Liver (tissue), 9 donors: Measurements from ENCODE around the gene ELK1. TPM values are rescaled to one million over a fixed set of nuclear protein-coding genes. Genes with fewer than 3 reads are reported as not detected.
A peak's percentile ranks its signal among the peaks of the same experiment; 100 is the strongest.

Source experiments
- DNase-seq: peaks from one replicate; pipeline ENCODE4 v3.0.0-alpha.2; 2017; ENCODE audit warnings: low spot score
- H3K27ac ChIP-seq, 2 donors: one replicate each; pipeline ENCODE4 v1.7.0; 2013; ENCODE audit warnings: inconsistent platforms in 2 of 2, low read length in 2 of 2, control low read depth in 1 of 2, low read depth in 1 of 2, mild to moderate bottlenecking in 1 of 2
- H3K27me3 ChIP-seq, 4 donors: one replicate each; pipeline versions ENCODE4 v1.6.1 to v1.7.0; 2013; ENCODE audit warnings: low read length in 3 of 4, inconsistent platforms in 1 of 4, mild to moderate bottlenecking in 1 of 4, moderate library complexity in 1 of 4; ENCODE audit not compliant: control insufficient read depth in 4 of 4, insufficient read depth in 4 of 4
- H3K36me3 ChIP-seq, 4 donors: one replicate each; pipeline versions ENCODE4 v1.6.1 to v1.7.0; 2013; ENCODE audit warnings: low read length in 3 of 4, mild to moderate bottlenecking in 3 of 4, low read depth in 1 of 4, moderate library complexity in 1 of 4; ENCODE audit not compliant: control insufficient read depth in 4 of 4, insufficient read depth in 3 of 4
- H3K4me1 ChIP-seq, 4 donors: one replicate each; pipeline versions ENCODE4 v1.6.1 to v1.7.0; 2013; ENCODE audit warnings: low read length in 3 of 4, mild to moderate bottlenecking in 3 of 4, moderate library complexity in 1 of 4; ENCODE audit not compliant: control insufficient read depth in 4 of 4, insufficient read depth in 4 of 4
- H3K4me3 ChIP-seq, 3 donors: one replicate each; pipeline versions ENCODE4 v1.6.1 to v1.7.0; 2013; ENCODE audit warnings: low read length in 3 of 3, control low read depth in 1 of 3, low read depth in 1 of 3, mild to moderate bottlenecking in 1 of 3
- H3K9ac ChIP-seq, 2 donors: one replicate each; pipeline ENCODE4 v1.7.0; 2013; ENCODE audit warnings: low read length in 2 of 2, mild to moderate bottlenecking in 2 of 2, moderate library complexity in 2 of 2, control low read depth in 1 of 2, low read depth in 1 of 2
- H3K9me3 ChIP-seq, 4 donors: one replicate each; pipeline versions ENCODE4 v1.6.1 to v1.7.0; 2013; ENCODE audit warnings: low read length in 3 of 4; ENCODE audit not compliant: control insufficient read depth in 4 of 4
- EGR1 ChIP-seq, 2 donors: IDR thresholded peaks; 2 replicates each; pipeline ENCODE4 v1.6.1; 2016 to 2018; ENCODE audit warnings: antibody characterized with exemption in 2 of 2, low read depth in 2 of 2
- FOXA1 ChIP-seq: IDR thresholded peaks from 2 replicates; pipeline ENCODE4 v1.6.1; 2016; ENCODE audit warnings: antibody characterized with exemption
- FOXA2 ChIP-seq: IDR thresholded peaks from 2 replicates; pipeline ENCODE4 v1.6.1; 2016; ENCODE audit warnings: antibody characterized with exemption
- GABPA ChIP-seq, 2 donors: IDR thresholded peaks in 1 of 2; conservative IDR thresholded peaks in 1 of 2; 2 replicates each; pipeline ENCODE4 v1.6.1; 2016; ENCODE audit warnings: antibody characterized with exemption in 2 of 2, mild to moderate bottlenecking in 1 of 2, moderate library complexity in 1 of 2
- HNF4A ChIP-seq, 2 donors: conservative IDR thresholded peaks; 2 replicates each; pipeline ENCODE4 v1.6.1; 2016; ENCODE audit warnings: antibody characterized with exemption in 2 of 2, mild to moderate bottlenecking in 2 of 2
- HNF4G ChIP-seq: IDR thresholded peaks from 2 replicates; pipeline ENCODE4 v1.6.1; 2016; ENCODE audit warnings: antibody characterized with exemption
- JUND ChIP-seq, 2 donors: IDR thresholded peaks; 2 replicates each; pipeline ENCODE4 v1.6.1; 2016; ENCODE audit warnings: antibody characterized with exemption in 2 of 2
- NR2F2 ChIP-seq: IDR thresholded peaks from 2 replicates; pipeline ENCODE4 v1.6.1; 2016; ENCODE audit warnings: antibody characterized with exemption
- RAD21 ChIP-seq, 2 donors: IDR thresholded peaks; 2 replicates each; pipeline ENCODE4 v1.6.1; 2016; ENCODE audit warnings: antibody characterized with exemption in 2 of 2, mild to moderate bottlenecking in 2 of 2
- RXRA ChIP-seq, 2 donors: IDR thresholded peaks; 2 replicates each; pipeline ENCODE4 v1.6.1; 2017 to 2018; ENCODE audit warnings: antibody characterized with exemption in 2 of 2, mild to moderate bottlenecking in 1 of 2
- SP1 ChIP-seq: IDR thresholded peaks from 2 replicates; pipeline ENCODE4 v1.6.1; 2018; ENCODE audit warnings: antibody characterized with exemption, mild to moderate bottlenecking
- TAF1 ChIP-seq: conservative IDR thresholded peaks from 2 replicates; pipeline ENCODE4 v1.6.1; 2016; ENCODE audit warnings: antibody characterized with exemption, mild to moderate bottlenecking
- YY1 ChIP-seq: IDR thresholded peaks from 2 replicates; pipeline ENCODE4 v1.6.1; 2016; ENCODE audit warnings: antibody characterized with exemption, mild to moderate bottlenecking
- WGBS: extraction: QIAGEN DNeasy Blood & Tissue Kit; methylation state at CpG from one replicate; pipeline ENCODE4 v1.1.7; 2013; 5-methylcytosine and 5-hydroxymethylcytosine counted together
- polyA plus RNA-seq, 2 donors: library from polyadenylated mRNA; stranded (reverse) in 1 of 2; unstranded in 1 of 2; fragments of 200-250 nt in 1 of 2; fragments of >200 nt in 1 of 2; fragmentation: Nextera tagmentation in 1 of 2; extraction: Ambion mirVana in 1 of 2; gene quantifications; one replicate each; pipeline versions ENCODE4 v1.2.1 to v1.2.3, GENCODE V29; 2013 to 2015
- total RNA-seq, 2 donors: library from RNA; depleted of rRNA; stranded (reverse); fragments of >200 nt; gene quantifications; one replicate each; pipeline ENCODE4 v1.2.3, GENCODE V29; 2014
- TF ChIP-seq, protein P1 (sequence below): IDR thresholded peaks from 2 replicates; pipeline ENCODE4 v1.6.1; 2016; ENCODE audit warnings: antibody characterized with exemption, mild to moderate bottlenecking
- TF ChIP-seq, protein P2 (sequence below): IDR thresholded peaks from 2 replicates; pipeline ENCODE4 v1.6.1; 2016; ENCODE audit warnings: antibody characterized with exemption
- TF ChIP-seq, protein P3 (sequence below): fragments of 150-350 bp; IDR thresholded peaks from 2 replicates; pipeline ENCODE4 v1.5.1; 2017; ENCODE audit warnings: improper control_type of control experiment, low read depth, low read length; ENCODE audit not compliant: missing input control
- TF ChIP-seq, protein P4 (sequence below): IDR thresholded peaks from 2 replicates; pipeline ENCODE4 v1.6.1; 2016; ENCODE audit warnings: antibody characterized with exemption
- TF ChIP-seq, protein P5 (sequence below): IDR thresholded peaks from 2 replicates; pipeline ENCODE4 v1.6.1; 2016; ENCODE audit warnings: antibody characterized with exemption
- donor health status: healthy.
- donor health status: healthy.
- donor health status: healthy.
- donor health status: healthy.
- donor health status: healthy.

The ELK1 gene
- total and polyA plus RNA-seq, 4 donors, result 6.2 to 20.2 (median 11.6) TPM

DNA sequence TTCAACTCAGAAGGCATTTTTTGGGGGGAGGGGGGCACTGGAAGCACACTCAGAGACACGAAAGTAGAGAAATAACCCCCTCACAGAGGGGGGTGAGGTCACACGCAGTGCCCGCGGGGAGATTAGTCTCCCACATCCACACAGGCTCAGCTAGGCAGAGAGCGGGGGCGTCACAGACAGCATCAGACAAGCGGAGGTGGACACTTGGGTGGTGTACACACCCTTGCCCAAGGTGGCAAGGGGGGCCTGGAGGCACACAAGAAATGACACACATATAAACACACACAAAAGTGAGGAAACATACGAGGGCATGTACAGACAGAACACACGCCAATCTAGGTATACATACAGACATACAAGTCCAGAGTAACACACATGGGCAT lies 30.1 kb downstream of the ELK1 start (continued):
- TF ChIP-seq, protein P1, sequence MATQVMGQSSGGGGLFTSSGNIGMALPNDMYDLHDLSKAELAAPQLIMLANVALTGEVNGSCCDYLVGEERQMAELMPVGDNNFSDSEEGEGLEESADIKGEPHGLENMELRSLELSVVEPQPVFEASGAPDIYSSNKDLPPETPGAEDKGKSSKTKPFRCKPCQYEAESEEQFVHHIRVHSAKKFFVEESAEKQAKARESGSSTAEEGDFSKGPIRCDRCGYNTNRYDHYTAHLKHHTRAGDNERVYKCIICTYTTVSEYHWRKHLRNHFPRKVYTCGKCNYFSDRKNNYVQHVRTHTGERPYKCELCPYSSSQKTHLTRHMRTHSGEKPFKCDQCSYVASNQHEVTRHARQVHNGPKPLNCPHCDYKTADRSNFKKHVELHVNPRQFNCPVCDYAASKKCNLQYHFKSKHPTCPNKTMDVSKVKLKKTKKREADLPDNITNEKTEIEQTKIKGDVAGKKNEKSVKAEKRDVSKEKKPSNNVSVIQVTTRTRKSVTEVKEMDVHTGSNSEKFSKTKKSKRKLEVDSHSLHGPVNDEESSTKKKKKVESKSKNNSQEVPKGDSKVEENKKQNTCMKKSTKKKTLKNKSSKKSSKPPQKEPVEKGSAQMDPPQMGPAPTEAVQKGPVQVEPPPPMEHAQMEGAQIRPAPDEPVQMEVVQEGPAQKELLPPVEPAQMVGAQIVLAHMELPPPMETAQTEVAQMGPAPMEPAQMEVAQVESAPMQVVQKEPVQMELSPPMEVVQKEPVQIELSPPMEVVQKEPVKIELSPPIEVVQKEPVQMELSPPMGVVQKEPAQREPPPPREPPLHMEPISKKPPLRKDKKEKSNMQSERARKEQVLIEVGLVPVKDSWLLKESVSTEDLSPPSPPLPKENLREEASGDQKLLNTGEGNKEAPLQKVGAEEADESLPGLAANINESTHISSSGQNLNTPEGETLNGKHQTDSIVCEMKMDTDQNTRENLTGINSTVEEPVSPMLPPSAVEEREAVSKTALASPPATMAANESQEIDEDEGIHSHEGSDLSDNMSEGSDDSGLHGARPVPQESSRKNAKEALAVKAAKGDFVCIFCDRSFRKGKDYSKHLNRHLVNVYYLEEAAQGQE, result no peak
- TF ChIP-seq YY1, result no peak
- TF ChIP-seq, protein P2, sequence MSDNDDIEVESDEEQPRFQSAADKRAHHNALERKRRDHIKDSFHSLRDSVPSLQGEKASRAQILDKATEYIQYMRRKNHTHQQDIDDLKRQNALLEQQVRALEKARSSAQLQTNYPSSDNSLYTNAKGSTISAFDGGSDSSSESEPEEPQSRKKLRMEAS, result no peak

DNA sequence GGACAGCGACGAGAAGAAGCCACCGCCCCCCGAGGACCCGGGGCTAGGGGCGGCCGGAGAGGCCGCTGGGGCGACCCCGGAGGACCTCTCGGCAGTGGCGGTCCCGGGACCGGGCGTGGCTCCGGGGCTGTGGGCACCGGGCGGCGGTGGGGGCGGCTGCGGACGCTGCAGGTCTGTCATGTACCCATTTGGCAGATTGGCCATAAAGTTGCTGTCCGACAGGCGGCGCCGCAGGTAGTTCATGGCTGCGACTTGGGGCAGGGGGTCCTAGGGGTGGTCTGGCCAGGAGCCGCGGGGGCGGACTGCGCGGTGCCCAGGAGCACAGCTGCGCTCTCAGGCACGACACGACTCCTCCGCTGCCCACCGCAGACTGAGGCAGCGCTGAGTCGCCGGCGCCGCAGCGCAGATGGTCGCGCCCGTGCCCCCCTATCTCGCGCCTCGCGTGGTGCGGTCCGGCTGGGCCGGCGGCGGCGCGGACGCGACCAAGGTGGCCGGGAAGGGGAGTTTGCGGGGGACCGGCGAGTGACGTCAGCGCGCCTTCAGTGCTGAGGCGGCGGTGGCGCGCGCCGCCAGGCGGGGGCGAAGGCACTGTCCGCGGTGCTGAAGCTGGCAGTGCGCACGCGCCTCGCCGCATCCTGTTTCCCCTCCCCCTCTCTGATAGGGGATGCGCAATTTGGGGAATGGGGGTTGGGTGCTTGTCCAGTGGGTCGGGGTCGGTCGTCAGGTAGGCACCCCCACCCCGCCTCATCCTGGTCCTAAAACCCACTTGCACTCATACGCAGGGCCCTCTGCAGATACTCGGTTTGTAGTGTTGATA lies 30.7 kb downstream of the ELK1 start, which contains the start of gene SYN1:
Gene SYN1 (minus strand): TSS at position 372 of the 817 bp plus-strand sequence. CDS start 129 bp downstream, at position 243.
- Histone ChIP-seq H3K4me3 (peak within 1 kb of the TSS; percentile 29 to 43 (median 42)), H3K4me1 (peaks cover 0 to 4% (median 0%) of the 10 kb centered on the region in 4 donors), H3K27me3 (no peaks in the 10 kb centered on the region), H3K36me3 (no peaks in the 10 kb centered on the region), H3K9ac (no peak within 1 kb of the TSS), H3K9me3 (no peaks in the 10 kb centered on the region), H3K27ac (no peak within 1 kb of the TSS)
- TF ChIP-seq, protein P1, result peak; percentile 99
- TF ChIP-seq HNF4G, result no peak
- TF ChIP-seq, protein P2, result no peak
- TF ChIP-seq FOXA1, result no peak
- peak in 1 of 2 donors; percentile 11 for TF ChIP-seq RAD21 (IDR thresholded peaks at IDR 0.05)
- no peak for TF ChIP-seq TAF1
- peak; percentile 82 to 90 for TF ChIP-seq EGR1 (IDR thresholded peaks at IDR 0.05; ENCODE audit: low read depth in 2 of 2)
- TF ChIP-seq FOXA2, result no peak
- TF ChIP-seq, protein P3, sequence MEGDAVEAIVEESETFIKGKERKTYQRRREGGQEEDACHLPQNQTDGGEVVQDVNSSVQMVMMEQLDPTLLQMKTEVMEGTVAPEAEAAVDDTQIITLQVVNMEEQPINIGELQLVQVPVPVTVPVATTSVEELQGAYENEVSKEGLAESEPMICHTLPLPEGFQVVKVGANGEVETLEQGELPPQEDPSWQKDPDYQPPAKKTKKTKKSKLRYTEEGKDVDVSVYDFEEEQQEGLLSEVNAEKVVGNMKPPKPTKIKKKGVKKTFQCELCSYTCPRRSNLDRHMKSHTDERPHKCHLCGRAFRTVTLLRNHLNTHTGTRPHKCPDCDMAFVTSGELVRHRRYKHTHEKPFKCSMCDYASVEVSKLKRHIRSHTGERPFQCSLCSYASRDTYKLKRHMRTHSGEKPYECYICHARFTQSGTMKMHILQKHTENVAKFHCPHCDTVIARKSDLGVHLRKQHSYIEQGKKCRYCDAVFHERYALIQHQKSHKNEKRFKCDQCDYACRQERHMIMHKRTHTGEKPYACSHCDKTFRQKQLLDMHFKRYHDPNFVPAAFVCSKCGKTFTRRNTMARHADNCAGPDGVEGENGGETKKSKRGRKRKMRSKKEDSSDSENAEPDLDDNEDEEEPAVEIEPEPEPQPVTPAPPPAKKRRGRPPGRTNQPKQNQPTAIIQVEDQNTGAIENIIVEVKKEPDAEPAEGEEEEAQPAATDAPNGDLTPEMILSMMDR, result no peak
- no peak for TF ChIP-seq NR2F2
- no peak for TF ChIP-seq YY1
- TF ChIP-seq, protein P4, sequence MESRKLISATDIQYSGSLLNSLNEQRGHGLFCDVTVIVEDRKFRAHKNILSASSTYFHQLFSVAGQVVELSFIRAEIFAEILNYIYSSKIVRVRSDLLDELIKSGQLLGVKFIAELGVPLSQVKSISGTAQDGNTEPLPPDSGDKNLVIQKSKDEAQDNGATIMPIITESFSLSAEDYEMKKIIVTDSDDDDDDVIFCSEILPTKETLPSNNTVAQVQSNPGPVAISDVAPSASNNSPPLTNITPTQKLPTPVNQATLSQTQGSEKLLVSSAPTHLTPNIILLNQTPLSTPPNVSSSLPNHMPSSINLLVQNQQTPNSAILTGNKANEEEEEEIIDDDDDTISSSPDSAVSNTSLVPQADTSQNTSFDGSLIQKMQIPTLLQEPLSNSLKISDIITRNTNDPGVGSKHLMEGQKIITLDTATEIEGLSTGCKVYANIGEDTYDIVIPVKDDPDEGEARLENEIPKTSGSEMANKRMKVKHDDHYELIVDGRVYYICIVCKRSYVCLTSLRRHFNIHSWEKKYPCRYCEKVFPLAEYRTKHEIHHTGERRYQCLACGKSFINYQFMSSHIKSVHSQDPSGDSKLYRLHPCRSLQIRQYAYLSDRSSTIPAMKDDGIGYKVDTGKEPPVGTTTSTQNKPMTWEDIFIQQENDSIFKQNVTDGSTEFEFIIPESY, result no peak
- TF ChIP-seq GABPA (IDR thresholded peaks at IDR 0.05 in 1 of 2, conservative IDR thresholded peaks at IDR 0.05 in 1 of 2), result no peak
- TF ChIP-seq HNF4A (conservative IDR thresholded peaks at IDR 0.05), result no peak
- TF ChIP-seq RXRA (IDR thresholded peaks at IDR 0.05), result no peak
- TF ChIP-seq, protein P5, sequence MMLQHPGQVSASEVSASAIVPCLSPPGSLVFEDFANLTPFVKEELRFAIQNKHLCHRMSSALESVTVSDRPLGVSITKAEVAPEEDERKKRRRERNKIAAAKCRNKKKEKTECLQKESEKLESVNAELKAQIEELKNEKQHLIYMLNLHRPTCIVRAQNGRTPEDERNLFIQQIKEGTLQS, result no peak
- no peak for TF ChIP-seq SP1
- TF ChIP-seq JUND (IDR thresholded peaks at IDR 0.05), result no peak
- DNase-seq, result peak; percentile 68
- 3% methylated on average over 88 of the region's 88 CpGs for WGBS
